ENCODE measurements around the gene TP53BP2. TPM values are rescaled to one million over a fixed set of nuclear protein-coding genes. Genes with fewer than 3 reads are reported as not detected.
A peak's percentile ranks its signal among the peaks of the same experiment; 100 is the strongest.

The TP53BP2 gene
- total RNA-seq, 2 donors from 2014 or later = 53.6 to 59.8 TPM

GRCh38 chr1:223887747-223888418 is 42.1 kb upstream of the TP53BP2 start:
- no peak overlapping the region for H3K4me3 ChIP-seq (ENCODE audit: low read length)
- no peaks in the 10 kb centered on the region for H3K9me3 ChIP-seq (ENCODE audit: control insufficient read depth, low read length)
- Mint-ChIP-seq H3K4me3 (no peak overlapping the region), H3K27ac (peak overlapping the region; percentile 44), H3K36me3 (ENCODE audit: low read depth) (no peaks in the 10 kb centered on the region), H3K4me1 (peaks cover 25% of the 10 kb centered on the region), H3K27me3 (ENCODE audit: insufficient read depth) (no peaks in the 10 kb centered on the region), H3K9me3 (peaks cover 4% of the 10 kb centered on the region)
- TF ChIP-seq CTCF (conservative IDR thresholded peaks at IDR 0.05) = no peak
- no peaks in the 10 kb centered on the region for H3K27me3 ChIP-seq (ENCODE audit: control insufficient read depth, insufficient read depth, low read length, poor library complexity, severe bottlenecking)
- H3K36me3 ChIP-seq (ENCODE audit: control insufficient read depth, insufficient read depth, low read length) = no peaks in the 10 kb centered on the region
- no peak overlapping the region for H3K27ac ChIP-seq (ENCODE audit: low read depth, low read length)
- peaks cover 2% of the 10 kb centered on the region for H3K4me1 ChIP-seq (ENCODE audit: control insufficient read depth, insufficient read depth, low read length)
- no peak for DNase-seq
- WGBS, 2 experiments (ENCODE audit: insufficient coverage in 1 of 2, insufficient read length in 1 of 2) = 91 to 94% methylated on average over 12 of the region's 12 CpGs
- H3K9ac ChIP-seq (ENCODE audit: extremely low read depth, low read length, poor library complexity, severe bottlenecking) = no peak overlapping the region

- WGBS, 2 experiments (ENCODE audit: insufficient coverage in 1 of 2, insufficient read length in 1 of 2) = 86% methylated on average over 4 of the region's 4 CpGs; no CpG with 5 or more reads in 1 of the 2 experiments
- Mint-ChIP-seq H3K4me3 (no peak overlapping the region), H3K27me3 (ENCODE audit: insufficient read depth) (no peaks in the 10 kb centered on the region), H3K36me3 (ENCODE audit: low read depth) (no peaks in the 10 kb centered on the region), H3K9me3 (peaks cover 4% of the 10 kb centered on the region), H3K27ac (no peak overlapping the region), H3K4me1 (peaks cover 25% of the 10 kb centered on the region)
- Histone ChIP-seq H3K4me3 (ENCODE audit: low read length) (no peak overlapping the region), H3K27me3 (ENCODE audit: control insufficient read depth, insufficient read depth, low read length, poor library complexity, severe bottlenecking) (no peaks in the 10 kb centered on the region), H3K4me1 (ENCODE audit: control insufficient read depth, insufficient read depth, low read length) (peaks cover 2% of the 10 kb centered on the region), H3K27ac (ENCODE audit: low read depth, low read length) (no peak overlapping the region), H3K9me3 (ENCODE audit: control insufficient read depth, low read length) (no peaks in the 10 kb centered on the region), H3K36me3 (ENCODE audit: control insufficient read depth, insufficient read depth, low read length) (no peaks in the 10 kb centered on the region), H3K9ac (ENCODE audit: extremely low read depth, low read length, poor library complexity, severe bottlenecking) (no peak overlapping the region)
- TF ChIP-seq CTCF (conservative IDR thresholded peaks at IDR 0.05) = no peak
- DNase-seq = no peak
Measured at GRCh38 chr1:223886516-223886921, 40.8 kb upstream of the TP53BP2 start.

GRCh38 chr1:223885614-223886013 is 39.9 kb upstream of the TP53BP2 start:
- peaks cover 4% of the 10 kb centered on the region for H3K9me3 Mint-ChIP-seq
- H3K4me1 Mint-ChIP-seq = peaks cover 25% of the 10 kb centered on the region
- WGBS, 2 experiments (ENCODE audit: insufficient coverage in 1 of 2, insufficient read length in 1 of 2) = 97% methylated on average over 3 of the region's 3 CpGs; no CpG with 5 or more reads in 1 of the 2 experiments

More at GRCh38 chr1:223885614-223886013, 39.9 kb upstream of the TP53BP2 start:
- Histone ChIP-seq H3K4me1 (ENCODE audit: control insufficient read depth, insufficient read depth, low read length) (peaks cover 2% of the 10 kb centered on the region), H3K27ac (ENCODE audit: low read depth, low read length) (no peak overlapping the region), H3K36me3 (ENCODE audit: control insufficient read depth, insufficient read depth, low read length) (no peaks in the 10 kb centered on the region), H3K9ac (ENCODE audit: extremely low read depth, low read length, poor library complexity, severe bottlenecking) (no peak overlapping the region), H3K4me3 (ENCODE audit: low read length) (no peak overlapping the region), H3K9me3 (ENCODE audit: control insufficient read depth, low read length) (no peaks in the 10 kb centered on the region), H3K27me3 (ENCODE audit: control insufficient read depth, insufficient read depth, low read length, poor library complexity, severe bottlenecking) (no peaks in the 10 kb centered on the region)
- H3K27ac Mint-ChIP-seq = no peak overlapping the region
- TF ChIP-seq CTCF (conservative IDR thresholded peaks at IDR 0.05) = no peak
- no peaks in the 10 kb centered on the region for H3K36me3 Mint-ChIP-seq (ENCODE audit: low read depth)
- DNase-seq = no peak
- H3K27me3 Mint-ChIP-seq (ENCODE audit: insufficient read depth) = no peaks in the 10 kb centered on the region
- no peak overlapping the region for H3K4me3 Mint-ChIP-seq

Data from endodermal cell (in vitro differentiated cells).